GM12872 (cell line): ENCODE data around the gene DYSF.

ENCODE experiments used
- TF ChIP-seq, protein P1 (sequence below): IDR thresholded peaks from 3 replicates; pipeline ENCODE4 v1.5.1; 2011; ENCODE audit warnings: low read depth, mild to moderate bottlenecking, low read length, moderate library complexity; ENCODE audit not compliant: insufficient read depth

Gene DYSF

DNA sequence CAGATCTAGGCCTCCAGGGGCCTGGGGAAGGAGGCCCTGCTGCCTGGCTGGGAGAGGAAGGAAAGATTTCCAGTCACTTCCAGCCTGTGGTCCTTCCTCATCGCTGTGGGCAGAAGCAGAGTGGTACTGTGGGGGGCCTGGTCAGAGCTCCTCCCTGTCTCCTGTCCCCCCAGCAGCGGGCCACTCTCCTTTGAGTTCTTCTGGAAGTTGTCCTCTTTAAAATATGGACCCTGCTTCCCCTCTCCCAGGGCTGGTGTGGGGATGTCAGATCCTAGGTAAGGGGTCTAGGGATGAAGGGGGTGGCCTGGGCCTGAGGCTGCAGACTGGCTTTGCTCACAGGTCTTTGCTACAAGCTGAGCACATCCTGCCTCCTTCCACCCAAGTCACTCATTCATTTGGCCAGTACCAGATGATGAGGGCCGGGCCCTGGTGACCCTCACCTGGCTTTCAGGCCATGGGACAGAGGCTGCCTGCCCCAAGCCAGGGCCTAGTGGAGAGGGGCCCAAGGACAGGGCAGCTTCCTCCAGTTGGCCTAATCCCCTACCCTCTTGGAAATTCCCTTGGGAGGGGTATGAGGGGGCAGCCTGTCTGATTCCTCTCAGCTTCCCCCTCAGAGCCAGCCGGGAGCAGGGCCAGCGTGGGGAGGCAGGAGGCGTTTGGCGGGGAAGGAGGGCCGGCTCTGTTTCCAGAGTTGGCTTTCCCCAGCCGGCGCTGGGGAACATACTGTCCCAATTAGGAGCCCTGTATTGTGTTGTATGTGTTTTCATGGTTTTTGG lies 231.9 kb downstream of the DYSF start:
- TF ChIP-seq, protein P1, sequence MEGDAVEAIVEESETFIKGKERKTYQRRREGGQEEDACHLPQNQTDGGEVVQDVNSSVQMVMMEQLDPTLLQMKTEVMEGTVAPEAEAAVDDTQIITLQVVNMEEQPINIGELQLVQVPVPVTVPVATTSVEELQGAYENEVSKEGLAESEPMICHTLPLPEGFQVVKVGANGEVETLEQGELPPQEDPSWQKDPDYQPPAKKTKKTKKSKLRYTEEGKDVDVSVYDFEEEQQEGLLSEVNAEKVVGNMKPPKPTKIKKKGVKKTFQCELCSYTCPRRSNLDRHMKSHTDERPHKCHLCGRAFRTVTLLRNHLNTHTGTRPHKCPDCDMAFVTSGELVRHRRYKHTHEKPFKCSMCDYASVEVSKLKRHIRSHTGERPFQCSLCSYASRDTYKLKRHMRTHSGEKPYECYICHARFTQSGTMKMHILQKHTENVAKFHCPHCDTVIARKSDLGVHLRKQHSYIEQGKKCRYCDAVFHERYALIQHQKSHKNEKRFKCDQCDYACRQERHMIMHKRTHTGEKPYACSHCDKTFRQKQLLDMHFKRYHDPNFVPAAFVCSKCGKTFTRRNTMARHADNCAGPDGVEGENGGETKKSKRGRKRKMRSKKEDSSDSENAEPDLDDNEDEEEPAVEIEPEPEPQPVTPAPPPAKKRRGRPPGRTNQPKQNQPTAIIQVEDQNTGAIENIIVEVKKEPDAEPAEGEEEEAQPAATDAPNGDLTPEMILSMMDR: no peak

DNA sequence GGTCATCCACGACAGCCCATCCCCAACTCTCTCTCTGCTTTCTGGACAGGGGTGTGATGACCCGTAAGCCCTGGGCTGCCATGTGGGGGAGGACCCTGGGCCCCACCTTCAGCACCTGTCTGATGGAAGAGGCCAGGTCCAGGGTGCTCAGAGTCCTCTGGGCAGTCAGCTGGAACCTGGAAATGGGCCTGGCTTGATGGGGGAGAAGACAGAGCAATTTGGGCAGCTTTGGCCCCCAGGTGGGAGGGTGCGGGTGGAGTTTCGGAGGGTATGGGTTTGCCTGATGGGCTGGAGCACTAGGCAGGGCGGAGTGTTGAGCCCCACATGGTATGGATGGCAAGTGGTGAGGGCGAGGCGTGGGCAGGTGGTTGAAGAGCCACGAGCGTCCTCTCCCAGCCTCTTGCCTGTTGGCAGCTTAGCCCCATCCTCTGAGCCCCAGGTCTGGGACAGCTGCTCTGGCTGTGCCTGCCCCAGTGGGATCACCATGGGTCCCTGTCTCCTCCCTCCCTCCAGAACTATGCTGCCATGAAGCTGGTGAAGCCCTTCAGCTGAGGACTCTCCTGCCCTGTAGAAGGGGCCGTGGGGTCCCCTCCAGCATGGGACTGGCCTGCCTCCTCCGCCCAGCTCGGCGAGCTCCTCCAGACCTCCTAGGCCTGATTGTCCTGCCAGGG lies 232.7 kb downstream of the DYSF start:
- TF ChIP-seq, protein P1: no peak

DNA sequence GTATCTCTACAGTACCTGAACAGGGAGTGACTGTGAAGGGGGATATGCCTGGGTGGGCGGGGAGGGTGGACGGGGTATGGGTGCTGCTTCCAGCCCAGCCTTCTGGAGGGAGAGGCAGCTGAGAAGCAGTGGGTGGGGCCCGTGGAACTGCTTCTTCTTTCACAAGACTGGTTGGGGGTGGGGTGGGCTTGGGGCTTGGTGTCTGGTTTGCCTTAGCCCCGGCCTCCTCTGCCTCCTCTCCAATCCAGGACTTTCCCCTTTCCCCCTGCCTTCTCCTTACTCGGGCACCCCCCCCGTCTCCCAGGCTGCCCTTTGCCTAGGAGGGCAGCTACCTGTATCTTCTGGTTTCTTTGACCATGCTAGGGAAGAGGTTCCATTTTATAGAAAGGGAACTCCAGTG lies 233.4 kb downstream of the DYSF start:
- TF ChIP-seq, protein P1: no peak

DNA sequence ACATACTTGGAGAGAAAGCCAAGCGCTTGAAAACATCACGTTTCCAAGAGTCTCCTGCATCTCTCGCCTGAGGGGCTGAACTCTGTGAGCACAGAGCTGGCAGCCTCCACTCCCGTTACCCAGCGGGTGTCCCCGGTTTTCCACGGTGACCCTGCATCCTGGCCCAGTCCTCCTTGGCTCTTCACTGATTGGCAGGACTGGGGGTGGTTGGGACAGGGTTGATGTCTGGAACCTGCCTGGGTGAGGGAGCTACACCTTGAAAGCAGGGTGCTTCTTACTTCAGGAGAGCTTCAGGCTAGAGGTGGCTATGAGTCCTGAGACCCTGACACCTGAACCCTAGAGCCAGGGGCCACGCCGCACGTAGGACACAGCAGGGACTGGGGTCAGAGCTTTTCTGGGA lies 234.1 kb downstream of the DYSF start:
- TF ChIP-seq, protein P1: no peak

DNA sequence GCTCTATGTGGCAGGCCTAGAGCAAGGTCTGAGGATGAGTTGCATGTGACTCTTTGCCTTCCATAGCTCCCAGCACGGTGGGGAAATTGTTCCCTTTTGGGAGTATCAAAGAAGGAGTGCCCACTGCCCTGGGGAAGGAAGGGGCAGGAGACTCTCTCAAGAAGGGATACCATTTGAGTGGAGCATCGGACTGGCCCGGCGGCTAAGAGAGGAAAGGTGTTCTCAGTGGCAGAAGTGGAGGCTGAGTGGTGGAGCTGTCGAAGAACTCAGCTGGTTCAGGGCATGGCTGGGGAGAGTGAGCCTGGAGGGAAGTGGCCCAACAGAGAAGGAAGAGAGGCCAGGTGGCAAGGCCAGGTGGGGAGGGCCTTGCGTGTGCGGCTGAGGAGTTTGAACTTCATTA lies 235.2 kb downstream of the DYSF start:
- TF ChIP-seq, protein P1: no peak

DNA sequence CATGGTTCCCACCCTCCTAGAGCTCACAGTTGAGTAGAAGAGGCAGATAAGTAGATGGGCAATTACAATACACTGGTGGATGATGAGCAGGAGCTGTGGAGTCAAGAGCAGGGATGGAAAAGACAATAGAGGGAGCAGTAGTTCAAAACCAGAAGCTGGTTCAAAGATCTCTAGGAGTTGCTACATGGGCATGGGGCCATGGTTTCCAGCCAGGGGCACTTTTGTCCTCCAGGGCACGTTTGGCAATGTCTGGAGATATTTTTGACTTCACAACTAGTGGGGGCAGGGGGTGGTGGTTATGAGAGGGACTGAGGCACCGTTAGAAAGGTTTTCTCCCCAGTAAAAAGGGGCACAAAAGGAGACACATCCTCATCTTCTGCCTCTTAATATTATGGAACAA lies 236.0 kb downstream of the DYSF start:
- TF ChIP-seq, protein P1: no peak

DNA sequence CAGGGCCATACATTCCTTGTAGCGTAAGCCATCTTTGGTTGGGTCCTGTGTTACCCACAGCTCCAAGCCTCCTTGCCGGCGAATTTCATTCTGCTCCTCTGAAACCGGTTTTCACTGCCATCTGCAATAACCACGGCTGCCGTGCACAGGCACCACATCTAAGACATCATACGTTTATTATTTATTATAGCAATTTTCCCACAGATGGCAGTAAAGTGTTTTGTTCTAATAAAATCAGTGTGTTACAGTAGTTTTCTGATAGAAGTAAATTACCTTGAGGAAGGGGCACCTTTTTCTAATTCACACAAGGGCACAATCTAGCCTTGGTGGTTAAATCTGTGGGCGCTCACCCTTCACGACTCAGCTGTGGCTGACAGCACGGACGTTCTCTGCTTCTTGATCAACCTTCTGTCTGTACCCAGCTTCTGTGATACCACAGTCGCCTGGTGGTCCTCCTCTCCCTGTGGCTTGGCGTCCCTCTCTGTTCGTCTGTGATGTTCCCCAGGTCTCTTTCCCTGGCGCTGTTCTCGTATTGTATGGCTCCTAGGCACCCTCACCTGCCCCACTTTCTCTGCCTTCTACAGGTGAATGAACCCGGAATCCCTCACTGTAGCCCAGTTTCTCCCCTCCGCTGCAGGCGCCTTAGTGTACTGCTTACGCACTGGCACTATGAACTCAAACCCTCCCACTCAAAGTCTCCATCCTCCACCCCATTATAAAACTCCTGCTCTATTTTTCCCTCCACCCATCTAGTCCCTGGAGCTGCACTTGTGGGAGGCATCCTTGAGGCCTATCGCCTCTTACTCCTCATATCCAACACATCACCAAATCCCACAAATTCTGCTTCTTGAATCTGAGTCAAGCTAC lies 236.8 kb downstream of the DYSF start:
- TF ChIP-seq, protein P1: no peak
